GM23338 (cell line): ENCODE results near the gene AQP6.

Source experiments
- CREB1 ChIP-seq: fragments of 250-450 bp; sonication (Bioruptor Pico); IDR thresholded peaks from 2 replicates; pipeline ENCODE4 v1.5.0; 2020; ENCODE audit warnings: low read depth, mild to moderate bottlenecking, moderate library complexity
- EZH2 ChIP-seq: fragments of 200-600 bp; sonication (generic); IDR thresholded peaks from one replicate; pipeline ENCODE4 v1.8.0; 2017; ENCODE audit warnings: antibody characterized with exemption, mild to moderate bottlenecking, low read depth; ENCODE audit not compliant: unreplicated experiment
- REST ChIP-seq: IDR thresholded peaks from one replicate; pipeline ENCODE4 v1.6.1; 2018; ENCODE audit warnings: antibody characterized with exemption; ENCODE audit not compliant: unreplicated experiment
- TF ChIP-seq, protein P1 (sequence below), 2 experiments: fragments of 200-600 bp in 1 of 2; sonication (generic) in 1 of 2; conservative IDR thresholded peaks; 2 replicates each; pipeline versions ENCODE4 v1.5.1 to v1.6.1; 2016 to 2017; ENCODE audit warnings: antibody characterized with exemption in 2 of 2, low read depth in 2 of 2, mild to moderate bottlenecking in 2 of 2, moderate library complexity in 1 of 2

DNA sequence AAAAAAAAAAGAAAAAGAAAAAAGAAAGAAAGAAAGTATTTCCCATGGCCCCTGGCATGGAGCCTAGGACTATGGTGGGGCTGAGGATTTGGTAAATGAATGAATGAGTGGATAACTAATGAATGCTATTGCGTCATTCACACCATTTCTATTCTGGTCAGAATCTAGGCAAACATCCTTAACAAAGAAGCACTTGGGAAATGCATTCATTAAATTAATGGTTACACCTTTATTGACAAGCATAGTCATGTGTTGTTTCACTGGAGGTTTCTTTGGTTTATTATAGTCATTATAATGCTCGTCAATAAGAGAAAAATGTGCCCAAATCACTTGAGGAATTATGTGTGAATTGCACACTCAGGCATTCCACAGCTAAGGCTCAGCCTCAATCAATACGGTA is 35.8 kb upstream of the AQP6 start:
- no peak for TF ChIP-seq CREB1 (CRISPR knock-in tag)
- TF ChIP-seq, protein P1, sequence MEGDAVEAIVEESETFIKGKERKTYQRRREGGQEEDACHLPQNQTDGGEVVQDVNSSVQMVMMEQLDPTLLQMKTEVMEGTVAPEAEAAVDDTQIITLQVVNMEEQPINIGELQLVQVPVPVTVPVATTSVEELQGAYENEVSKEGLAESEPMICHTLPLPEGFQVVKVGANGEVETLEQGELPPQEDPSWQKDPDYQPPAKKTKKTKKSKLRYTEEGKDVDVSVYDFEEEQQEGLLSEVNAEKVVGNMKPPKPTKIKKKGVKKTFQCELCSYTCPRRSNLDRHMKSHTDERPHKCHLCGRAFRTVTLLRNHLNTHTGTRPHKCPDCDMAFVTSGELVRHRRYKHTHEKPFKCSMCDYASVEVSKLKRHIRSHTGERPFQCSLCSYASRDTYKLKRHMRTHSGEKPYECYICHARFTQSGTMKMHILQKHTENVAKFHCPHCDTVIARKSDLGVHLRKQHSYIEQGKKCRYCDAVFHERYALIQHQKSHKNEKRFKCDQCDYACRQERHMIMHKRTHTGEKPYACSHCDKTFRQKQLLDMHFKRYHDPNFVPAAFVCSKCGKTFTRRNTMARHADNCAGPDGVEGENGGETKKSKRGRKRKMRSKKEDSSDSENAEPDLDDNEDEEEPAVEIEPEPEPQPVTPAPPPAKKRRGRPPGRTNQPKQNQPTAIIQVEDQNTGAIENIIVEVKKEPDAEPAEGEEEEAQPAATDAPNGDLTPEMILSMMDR (conservative IDR thresholded peaks at IDR 0.05; ENCODE audit: low read depth in 2 of 2): no peak
- no peak for TF ChIP-seq EZH2
- no peak for TF ChIP-seq REST
